ENCODE measurements around the gene C1orf116.
A peak's percentile ranks its signal among the peaks of the same experiment; 100 is the strongest.

C1orf116 gene

DNA sequence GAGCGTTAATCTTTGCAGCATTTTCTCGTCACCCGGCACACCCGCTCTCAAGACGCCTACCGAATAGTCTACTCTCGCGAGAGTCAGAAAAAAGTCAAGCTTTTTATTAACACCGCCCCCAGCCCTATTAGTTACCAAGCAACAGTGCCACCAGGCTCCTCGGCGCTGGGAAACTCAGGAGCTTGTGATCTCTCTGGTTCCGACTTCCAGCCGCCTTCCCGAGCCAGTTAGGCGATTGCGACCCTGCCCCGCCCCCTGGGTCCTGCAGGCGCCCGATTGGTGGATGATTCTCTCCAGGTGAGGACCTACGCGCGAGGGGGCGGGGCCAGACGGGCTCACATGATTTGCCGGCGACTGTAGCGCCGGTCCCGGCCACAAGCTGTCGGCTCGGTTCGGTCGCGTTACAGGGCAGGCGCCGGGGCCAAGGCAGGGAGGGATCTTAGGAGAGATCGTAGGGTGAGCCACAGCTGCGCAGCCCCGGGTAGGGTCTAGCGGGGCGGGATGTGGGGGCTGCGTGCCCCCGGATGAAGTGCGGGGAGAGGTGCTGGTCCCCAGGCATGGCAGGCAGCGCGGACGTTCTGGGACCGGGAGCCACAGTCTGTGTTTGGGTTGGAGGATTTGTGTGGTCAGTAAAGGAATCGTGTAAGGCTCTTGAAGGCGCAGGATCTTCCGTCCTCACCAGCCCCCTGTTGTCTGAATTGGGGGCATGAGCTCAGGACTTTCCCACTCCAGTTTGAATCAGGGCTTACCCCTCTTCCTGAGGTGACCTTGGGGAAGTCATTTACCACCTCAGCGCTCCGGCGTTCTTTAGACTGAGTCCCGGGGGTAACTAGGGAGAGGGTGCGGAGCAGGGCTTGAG, 20.6 kb upstream of the C1orf116 start, which contains the start of gene PFKFB2 (continued):
- no peak for TF ChIP-seq ZBTB1 (tag by site-specific recombination; IDR thresholded peaks at IDR 0.05)
- peak; percentile 92 for TF ChIP-seq ZNF704 (tag by site-specific recombination; IDR thresholded peaks at IDR 0.05)
- TF ChIP-seq ZNF140 (tag by site-specific recombination; IDR thresholded peaks at IDR 0.05): no peak
- TF ChIP-seq, protein P1, sequence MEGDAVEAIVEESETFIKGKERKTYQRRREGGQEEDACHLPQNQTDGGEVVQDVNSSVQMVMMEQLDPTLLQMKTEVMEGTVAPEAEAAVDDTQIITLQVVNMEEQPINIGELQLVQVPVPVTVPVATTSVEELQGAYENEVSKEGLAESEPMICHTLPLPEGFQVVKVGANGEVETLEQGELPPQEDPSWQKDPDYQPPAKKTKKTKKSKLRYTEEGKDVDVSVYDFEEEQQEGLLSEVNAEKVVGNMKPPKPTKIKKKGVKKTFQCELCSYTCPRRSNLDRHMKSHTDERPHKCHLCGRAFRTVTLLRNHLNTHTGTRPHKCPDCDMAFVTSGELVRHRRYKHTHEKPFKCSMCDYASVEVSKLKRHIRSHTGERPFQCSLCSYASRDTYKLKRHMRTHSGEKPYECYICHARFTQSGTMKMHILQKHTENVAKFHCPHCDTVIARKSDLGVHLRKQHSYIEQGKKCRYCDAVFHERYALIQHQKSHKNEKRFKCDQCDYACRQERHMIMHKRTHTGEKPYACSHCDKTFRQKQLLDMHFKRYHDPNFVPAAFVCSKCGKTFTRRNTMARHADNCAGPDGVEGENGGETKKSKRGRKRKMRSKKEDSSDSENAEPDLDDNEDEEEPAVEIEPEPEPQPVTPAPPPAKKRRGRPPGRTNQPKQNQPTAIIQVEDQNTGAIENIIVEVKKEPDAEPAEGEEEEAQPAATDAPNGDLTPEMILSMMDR (tag by site-specific recombination; IDR thresholded peaks at IDR 0.05): peak; percentile 68
- peak; percentile 72 for TF ChIP-seq ZNF341 (tag by site-specific recombination; IDR thresholded peaks at IDR 0.05; ENCODE audit: low read depth)
- TF ChIP-seq ZNF843 (tag by site-specific recombination; IDR thresholded peaks at IDR 0.05): 0 out of 2 replicates have a peak, but pooled peaks have one; percentile 20
- no peak for TF ChIP-seq ZFP3 (tag by site-specific recombination; IDR thresholded peaks at IDR 0.05; ENCODE audit: low read depth)
- TF ChIP-seq ZBTB17 (tag by site-specific recombination; IDR thresholded peaks at IDR 0.05): peak; percentile 79

DNA sequence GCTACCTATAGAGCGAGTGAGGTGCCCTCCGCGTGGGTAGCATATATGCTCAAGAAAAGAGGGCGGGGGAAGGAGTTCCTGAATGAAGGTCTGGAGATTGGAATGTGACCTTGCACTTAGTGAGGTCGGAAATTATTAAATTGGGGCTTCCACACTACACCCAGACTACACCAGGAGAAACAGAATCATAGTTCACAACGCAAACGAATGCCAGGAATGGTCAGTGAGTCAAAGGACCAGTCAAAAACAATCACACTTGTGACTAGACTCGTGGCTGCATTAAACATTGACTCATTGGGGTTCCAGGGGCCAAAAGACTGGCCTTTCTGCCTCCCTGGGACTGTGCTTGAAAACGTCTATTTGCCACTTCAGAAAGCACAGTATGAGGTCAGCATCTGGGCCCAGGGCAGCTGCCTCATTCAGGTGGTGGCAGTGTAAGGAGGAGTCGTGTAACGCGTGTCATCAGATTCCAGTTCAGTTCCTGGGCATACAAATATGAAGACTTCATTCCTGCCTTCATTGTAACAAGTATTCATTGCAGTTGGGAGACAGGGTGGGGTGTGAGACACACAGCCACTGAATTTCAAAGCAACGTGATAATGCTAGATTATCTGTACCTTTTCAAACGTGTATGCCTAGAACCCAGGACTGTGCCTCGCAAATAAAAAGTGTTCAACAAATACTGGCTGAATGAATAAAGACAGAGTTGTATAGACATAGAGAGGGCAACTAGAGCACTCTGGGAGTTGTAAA, 18.8 kb upstream of the C1orf116 start, which contains the start of gene YOD1:
YOD1 (minus strand) TSS at position 18 of the 753 bp plus-strand sequence. CDS start 178 bp downstream, outside the sequence.
- peak within 1 kb of the TSS; percentile 94 for H3K4me3 ChIP-seq (ENCODE audit: low read depth, low read length)
- ChIA-PET POLR2A (no interaction called here), CTCF (interaction anchor here (0.7 to 3.2 kb wide), 2 partner anchors 23 to 208 kb away, joined by 3 to 25 read pairs; no protein-coding TSS in a partner anchor)
- no peaks in the 10 kb centered on the region for H3K9me3 ChIP-seq (ENCODE audit: control insufficient read depth, insufficient read depth, low read depth, low read length)
- H3K27ac ChIP-seq (ENCODE audit: extremely low read depth, low read depth, low read length): peak within 1 kb of the TSS; percentile 73
- no peaks in the 10 kb centered on the region; the same call in 1 of the 2 replicates for H3K4me1 ChIP-seq (ENCODE audit: control insufficient read depth, insufficient read depth, low read length)
- peaks cover 0 to 26% of the 10 kb centered on the region in 2 experiments; a peak in 1 of 3 replicates for H3K36me3 ChIP-seq (ENCODE audit: control insufficient read depth in 2 of 2, insufficient read depth in 1 of 2, low read length in 2 of 2)
- TF ChIP-seq ATF2 (tag by site-specific recombination; IDR thresholded peaks at IDR 0.05; ENCODE audit: low read depth) (peak; percentile 42; the same call in 1 of the 2 replicates), ZBTB48 (tag by site-specific recombination; IDR thresholded peaks at IDR 0.05) (peak; percentile 38; the same call in 1 of the 2 replicates), ZNF692 (tag by site-specific recombination; IDR thresholded peaks at IDR 0.05) (peak; percentile 85; the same call in 1 of the 2 replicates), SCRT1 (tag by site-specific recombination; IDR thresholded peaks at IDR 0.05; ENCODE audit: borderline replicate concordance) (no peak), ZNF112 (tag by site-specific recombination; IDR thresholded peaks at IDR 0.05) (no peak), ZNF214 (tag by site-specific recombination; IDR thresholded peaks at IDR 0.05; ENCODE audit: borderline replicate concordance) (no peak), REPIN1 (tag by site-specific recombination; IDR thresholded peaks at IDR 0.05; ENCODE audit: low read depth) (no peak), ZBTB8A (tag by site-specific recombination; IDR thresholded peaks at IDR 0.05) (0 out of 2 replicates have a peak, but pooled peaks have one; percentile 4), ZFP37 (tag by site-specific recombination; IDR thresholded peaks at IDR 0.05) (peak; percentile 30; the same call in 1 of the 2 replicates), PRDM1 (tag by site-specific recombination; IDR thresholded peaks at IDR 0.05) (no peak), IKZF3 (tag by site-specific recombination; IDR thresholded peaks at IDR 0.05) (no peak), ZNF501 (tag by site-specific recombination; IDR thresholded peaks at IDR 0.05) (0 out of 2 replicates have a peak, but pooled peaks have one; percentile 41), ZBTB17 (tag by site-specific recombination; IDR thresholded peaks at IDR 0.05) (0 out of 2 replicates have a peak, but pooled peaks have one; percentile 18), GLIS1 (tag by site-specific recombination; IDR thresholded peaks at IDR 0.05) (peak; percentile 44), ZNF629 (tag by site-specific recombination; IDR thresholded peaks at IDR 0.05) (peak; percentile 72; the same call in 1 of the 2 replicates), ZBTB20 (tag by site-specific recombination; IDR thresholded peaks at IDR 0.05) (peak; percentile 92)

Data from HEK293 (cell line).